OCI-LY3 (cell line): ENCODE results near the gene SLC26A6.

Experiments used
- H2AFZ ChIP-seq: fragments of 200-600, 300-600 bp; shearing (Covaris generic); 2 replicates; pipeline ENCODE4 v1.6.0; 2014; ENCODE audit warnings: antibody characterized with exemption, low read depth, low read length
- H3K27ac ChIP-seq: fragments of 200-600, 300-600 bp; sonication (generic); 2 replicates; pipeline ENCODE4 v1.5.1; 2014; ENCODE audit warnings: mild to moderate bottlenecking, low read length, moderate library complexity, mixed read lengths
- H3K27me3 ChIP-seq: fragments of 200-600, 300-600 bp; sonication (generic); 2 replicates; pipeline ENCODE4 v1.6.1; 2014; ENCODE audit warnings: low read depth, low read length, mixed read lengths
- H3K36me3 ChIP-seq: fragments of 200-600, 300-600 bp; sonication (generic); replicated peaks from 2 replicates; pipeline ENCODE3; 2014; ENCODE audit warnings: low read depth, low read length, mixed read lengths
- H3K4me1 ChIP-seq: fragments of 300-600, 200-600 bp; sonication (generic); 2 replicates; pipeline ENCODE4 v1.6.1; 2014; ENCODE audit warnings: low read length, mixed read lengths
- H3K4me2 ChIP-seq: fragments of 200-600, 300-600 bp; sonication (generic); 2 replicates; pipeline ENCODE4 v1.6.1; 2014; ENCODE audit warnings: low read length, mixed read lengths
- H3K4me3 ChIP-seq: fragments of 300-600, 200-600 bp; sonication (generic); 2 replicates; pipeline ENCODE4 v1.5.1; 2014; ENCODE audit warnings: antibody characterized with exemption, mild to moderate bottlenecking, low read length, moderate library complexity
- H3K79me2 ChIP-seq: fragments of 300-600, 200-600 bp; shearing (Covaris generic); 2 replicates; pipeline ENCODE4 v1.6.1; 2014; ENCODE audit warnings: mild to moderate bottlenecking, low read length, mixed read lengths
- H3K9ac ChIP-seq: fragments of 300-600, 200-600 bp; shearing (Covaris generic); 2 replicates; pipeline ENCODE4 v1.6.0; 2014; ENCODE audit warnings: mild to moderate bottlenecking, low read length, moderate library complexity
- H3K9me3 ChIP-seq: fragments of 200-600, 300-600 bp; shearing (Covaris generic); 2 replicates; pipeline ENCODE4 v1.6.1; 2014; ENCODE audit warnings: low read length, mixed read lengths; ENCODE audit not compliant: insufficient read depth
- H4K20me1 ChIP-seq: fragments of 200-600, 300-600 bp; sonication (generic); 2 replicates; pipeline ENCODE4 v1.6.1; 2016; ENCODE audit warnings: low read length, mixed read lengths; ENCODE audit not compliant: insufficient read depth
- CTCF ChIP-seq: fragments of 200-600, 300-600 bp; sonication (generic); IDR thresholded peaks from 2 replicates; pipeline ENCODE4 v1.5.1; 2014; ENCODE audit warnings: antibody characterized with exemption, low read length, low read depth
- EZH2phosphoT487 ChIP-seq: fragments of 200-600 bp; shearing (Covaris generic); IDR thresholded peaks from 2 replicates; pipeline ENCODE4 v1.6.1; 2018; ENCODE audit warnings: antibody characterized with exemption, mixed run types, low read depth

The SLC26A6 gene

GRCh38 chr3:48678566-48679380 lies 43.5 kb upstream of the SLC26A6 start:
- Histone ChIP-seq H3K36me3 (peaks cover 70% of the 10 kb centered on the region), H3K79me2 (peaks cover 6% of the 10 kb centered on the region; the same call in 1 of the 2 replicates)

GRCh38 chr3:48678056-48678455 lies 42.8 kb upstream of the SLC26A6 start:
- no peaks in the 10 kb centered on the region; the same call in none of the 2 replicates for H4K20me1 ChIP-seq
- H3K27ac ChIP-seq = no peak overlapping the region
- no peak for TF ChIP-seq EZH2phosphoT487
- no peak for TF ChIP-seq CTCF
- no peaks in the 10 kb centered on the region for H3K9me3 ChIP-seq
- H3K9ac ChIP-seq = no peak overlapping the region
- no peak overlapping the region for H3K4me3 ChIP-seq
- peaks cover 68% of the 10 kb centered on the region for H3K36me3 ChIP-seq
- H3K4me1 ChIP-seq = peaks cover 9% of the 10 kb centered on the region
- no peak overlapping the region for H2AFZ ChIP-seq
- H3K27me3 ChIP-seq = no peaks in the 10 kb centered on the region
- H3K79me2 ChIP-seq = no peaks in the 10 kb centered on the region
- no peak overlapping the region for H3K4me2 ChIP-seq

More at GRCh38 chr3:48678566-48679380, 43.5 kb upstream of the SLC26A6 start:
- Histone ChIP-seq H3K4me2 (no peak overlapping the region), H3K27me3 (no peaks in the 10 kb centered on the region), H3K4me1 (peaks cover 9% of the 10 kb centered on the region), H3K9ac (no peak overlapping the region), H2AFZ (no peak overlapping the region), H3K9me3 (no peaks in the 10 kb centered on the region), H4K20me1 (peaks cover 4% of the 10 kb centered on the region), H3K27ac (no peak overlapping the region), H3K4me3 (no peak overlapping the region)
- TF ChIP-seq CTCF = no peak
- no peak for TF ChIP-seq EZH2phosphoT487

- H3K27ac ChIP-seq = no peak overlapping the region
- no peak overlapping the region for H2AFZ ChIP-seq
- no peaks in the 10 kb centered on the region; the same call in 1 of the 2 replicates for H4K20me1 ChIP-seq
- H3K9me3 ChIP-seq = no peaks in the 10 kb centered on the region
- TF ChIP-seq CTCF (no peak), EZH2phosphoT487 (no peak)
- no peak overlapping the region for H3K4me2 ChIP-seq
- H3K27me3 ChIP-seq = no peaks in the 10 kb centered on the region
- no peak overlapping the region for H3K9ac ChIP-seq
- no peaks in the 10 kb centered on the region for H3K4me1 ChIP-seq
- H3K79me2 ChIP-seq = no peaks in the 10 kb centered on the region
- H3K36me3 ChIP-seq = peaks cover 55% of the 10 kb centered on the region
- no peak overlapping the region for H3K4me3 ChIP-seq
These were observed 39.2 kb upstream of the SLC26A6 start for GRCh38 chr3:48674505-48674904.

GRCh38 chr3:48672522-48672921 lies 37.3 kb upstream of the SLC26A6 start:
- Histone ChIP-seq H3K27me3 (no peaks in the 10 kb centered on the region), H3K4me3 (no peak overlapping the region), H3K79me2 (no peaks in the 10 kb centered on the region), H3K36me3 (peaks cover 42% of the 10 kb centered on the region), H3K27ac (no peak overlapping the region), H2AFZ (no peak overlapping the region), H3K4me2 (no peak overlapping the region), H3K9ac (no peak overlapping the region), H3K4me1 (no peaks in the 10 kb centered on the region), H3K9me3 (no peaks in the 10 kb centered on the region), H4K20me1 (no peaks in the 10 kb centered on the region)
- TF ChIP-seq EZH2phosphoT487 = no peak
- TF ChIP-seq CTCF = no peak
